Measurements from ENCODE around the gene NR6A1.

GRCh38 chr9:124788542-124789217, 17.6 kb upstream of the NR6A1 start:
- TF ChIP-seq CTCF (IDR thresholded peaks at IDR 0.05): no peak
- TF ChIP-seq POLR2AphosphoS5 (IDR thresholded peaks at IDR 0.05): no peak
- no peak for TF ChIP-seq POLR2A (IDR thresholded peaks at IDR 0.05; ENCODE audit: low read depth)

Data from esophagus muscularis mucosa (tissue), 3 donors.